Activated T-helper 9 cell treated with anti-CD3 and anti-CD28 coated beads, Interleukin-2, amount 50 U/mL, for 16 hours (primary cell): ENCODE measurements around the gene HASPIN.
"Not testable (repeated sequence)": the region's sequence is repeated elsewhere in the genome, so short reads cannot be mapped to it uniquely, and the experiment has no call there.

Source experiments
- DNase-seq: peaks from one replicate; pipeline ENCODE4 v3.0.0-alpha.2; 2020; ENCODE audit warnings: low read depth

Gene HASPIN

DNA sequence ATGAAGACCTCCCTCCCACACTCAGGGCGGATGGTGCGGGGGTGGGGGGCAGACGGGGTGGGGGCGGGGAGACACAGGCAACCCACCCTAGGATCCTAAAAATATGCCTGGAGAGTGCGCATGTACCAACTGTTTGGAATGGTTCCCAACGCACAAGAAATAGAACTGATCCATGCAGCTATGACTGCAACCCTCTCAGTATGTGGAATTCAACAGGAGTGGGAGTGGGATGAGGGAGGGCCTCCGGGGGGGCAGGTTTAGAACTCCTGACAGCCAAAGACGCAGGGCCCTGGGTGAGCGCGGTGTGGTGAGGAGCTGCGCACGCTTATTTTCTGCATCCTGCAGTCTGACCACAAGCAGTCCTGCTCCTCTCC lies 26.6 kb upstream of the HASPIN start:
- DNase-seq: no peak

- no peak for DNase-seq
Measured at GRCh38 chr17:3698139-3698538, 25.6 kb upstream of the HASPIN start.

DNA sequence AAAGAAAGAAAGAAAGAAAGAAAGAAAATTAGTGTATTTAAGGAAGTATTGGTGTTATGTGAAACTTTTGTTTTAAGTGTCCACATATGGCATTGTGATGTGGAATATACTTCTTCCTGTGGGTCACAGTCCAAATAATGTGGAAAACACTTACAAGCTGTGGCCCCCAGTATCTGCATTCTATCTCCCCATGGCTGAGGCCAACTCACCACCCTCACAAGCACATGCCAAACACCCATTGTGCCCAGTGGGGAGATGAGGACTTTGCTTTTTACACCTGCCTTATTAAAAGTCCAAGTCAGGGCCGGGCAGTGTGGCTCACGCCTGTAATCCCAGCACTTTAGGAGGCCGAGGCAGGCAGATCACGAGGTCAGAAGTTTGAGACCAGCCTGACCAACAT lies 23.8 kb upstream of the HASPIN start:
- no peak for DNase-seq

DNA sequence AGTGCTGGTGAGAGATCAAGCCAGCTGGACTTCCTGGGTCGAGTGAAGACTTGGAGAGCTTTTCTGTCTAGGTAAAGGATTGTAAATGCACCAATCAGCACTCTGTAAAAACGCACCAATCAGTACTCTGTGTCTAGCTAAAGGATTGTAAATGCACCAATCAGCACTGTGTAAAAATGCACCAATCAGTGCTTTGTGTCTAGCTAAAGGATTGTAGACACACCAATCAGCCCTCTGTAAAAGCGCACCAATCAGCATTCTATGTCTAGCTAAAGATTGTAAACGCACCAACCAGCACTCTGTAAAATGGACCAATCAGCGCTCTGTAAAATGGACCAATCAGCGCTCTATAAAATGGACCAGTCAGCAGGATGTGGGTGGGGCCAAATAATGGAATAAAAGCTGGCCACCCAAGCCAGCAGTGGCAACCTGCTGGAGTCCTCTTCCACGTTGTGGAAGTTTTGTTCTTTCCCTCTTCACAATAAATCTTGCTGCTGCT lies 21.6 kb upstream of the HASPIN start:
- DNase-seq: not testable (repeated sequence)

GRCh38 chr17:3704931-3705717 lies 18.6 kb upstream of the HASPIN start:
- DNase-seq: no peak

DNA sequence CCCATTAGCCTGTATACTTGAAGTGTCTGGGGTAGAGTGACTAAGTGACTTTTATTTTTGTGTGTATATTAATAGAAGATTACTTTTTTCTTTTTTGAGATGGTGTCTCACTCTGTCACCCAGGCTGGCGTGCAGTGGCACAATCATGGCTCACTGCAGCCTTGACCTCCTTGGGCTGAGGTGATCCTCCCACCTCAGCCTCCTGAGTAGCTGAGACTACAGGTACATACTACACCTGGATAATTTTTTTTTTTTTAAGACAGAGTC lies 18.1 kb upstream of the HASPIN start:
- not testable (repeated sequence) for DNase-seq

DNA sequence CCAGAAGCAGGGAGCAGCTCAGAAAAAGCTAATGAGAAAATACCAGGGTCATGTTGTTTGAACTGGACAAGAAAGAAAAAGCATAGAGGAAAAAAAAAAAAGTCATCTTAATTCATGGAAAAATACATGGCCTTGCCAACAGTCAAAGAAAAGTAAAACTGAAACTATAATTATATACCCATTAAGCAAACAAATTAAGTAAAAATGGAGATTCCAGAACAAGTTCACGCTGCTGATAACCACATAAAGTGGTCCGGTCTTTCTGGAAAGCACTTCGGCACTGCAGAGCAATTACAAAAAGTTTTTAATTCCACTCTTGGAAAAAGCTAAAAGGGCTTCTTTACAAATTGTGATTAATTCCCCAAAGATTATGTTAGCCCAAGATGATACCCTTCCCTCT lies 15.3 kb upstream of the HASPIN start:
- no peak for DNase-seq

DNA sequence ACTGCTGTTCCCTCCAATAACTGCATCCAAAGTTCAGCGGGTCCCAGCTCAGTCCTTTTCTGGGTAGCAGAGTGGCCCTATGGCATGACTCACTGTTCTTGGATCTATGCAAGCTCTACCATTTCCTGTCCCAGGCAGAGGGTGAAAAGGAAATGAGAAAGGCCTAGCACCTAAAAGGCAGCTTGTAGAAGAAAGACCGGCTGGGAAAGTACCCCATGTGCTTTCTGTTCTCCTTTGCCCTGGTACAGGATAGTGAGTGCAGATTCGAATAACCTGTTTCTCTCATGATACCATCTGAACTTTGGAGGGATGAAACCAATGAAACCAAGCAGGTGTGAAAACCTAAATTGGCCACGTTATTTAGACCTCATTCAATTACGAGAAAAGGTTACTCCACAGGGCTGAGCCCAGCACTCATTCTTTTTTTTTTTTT lies 12.7 kb upstream of the HASPIN start:
- DNase-seq: peak; percentile 47

DNA sequence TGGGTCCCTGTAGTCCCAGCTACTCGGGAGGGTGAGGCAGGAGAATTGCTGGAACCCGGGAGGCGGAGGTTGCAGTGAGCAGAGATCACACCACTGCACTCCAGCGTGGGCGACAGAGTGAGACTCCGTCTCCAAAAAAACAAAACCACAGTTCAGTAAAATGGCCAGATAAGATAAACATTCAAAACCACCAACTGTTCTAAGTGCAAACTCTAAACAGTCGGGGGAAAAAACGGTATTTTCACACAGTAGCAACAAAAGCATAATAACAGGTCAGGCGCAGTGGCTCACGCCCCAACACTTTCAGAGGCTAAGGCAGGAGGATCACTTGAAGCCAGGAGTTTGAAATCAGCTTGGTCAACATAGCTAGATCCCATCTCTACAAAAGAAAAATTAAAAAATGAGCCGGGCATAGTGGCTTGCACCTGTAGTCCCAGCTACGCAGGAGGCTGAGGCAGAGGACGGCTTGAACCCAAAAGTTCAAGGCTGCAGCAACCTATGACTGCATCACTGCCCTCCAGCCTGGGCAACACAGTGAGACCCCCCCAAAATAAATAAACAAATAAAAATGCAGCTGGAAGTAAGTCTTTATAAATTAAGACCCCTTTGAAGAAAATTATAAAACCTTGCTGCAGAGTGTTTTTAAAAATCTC lies 10.8 kb upstream of the HASPIN start:
- DNase-seq: no peak

- DNase-seq: no peak
Measured at GRCh38 chr17:3715296-3715695, 8.4 kb upstream of the HASPIN start.

DNA sequence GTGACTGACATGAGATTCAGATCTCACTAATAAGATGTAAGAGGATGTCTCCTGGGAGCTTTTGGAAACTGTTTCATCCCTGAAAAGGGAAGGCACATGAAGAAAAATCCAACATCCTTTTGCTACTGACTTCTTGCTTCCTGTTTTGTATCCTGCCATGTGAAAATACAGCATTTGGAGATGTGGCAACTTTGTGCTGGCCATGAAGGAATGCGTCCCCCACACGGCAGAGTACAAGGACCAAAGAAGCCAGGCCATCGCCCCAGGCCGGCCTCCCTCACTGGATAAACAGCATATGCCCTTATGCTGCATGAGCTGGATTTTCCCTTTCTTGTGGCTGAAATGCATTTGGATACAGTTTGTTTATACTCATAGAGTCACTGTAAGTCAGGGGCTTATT lies 5.5 kb upstream of the HASPIN start:
- DNase-seq: no peak

DNA sequence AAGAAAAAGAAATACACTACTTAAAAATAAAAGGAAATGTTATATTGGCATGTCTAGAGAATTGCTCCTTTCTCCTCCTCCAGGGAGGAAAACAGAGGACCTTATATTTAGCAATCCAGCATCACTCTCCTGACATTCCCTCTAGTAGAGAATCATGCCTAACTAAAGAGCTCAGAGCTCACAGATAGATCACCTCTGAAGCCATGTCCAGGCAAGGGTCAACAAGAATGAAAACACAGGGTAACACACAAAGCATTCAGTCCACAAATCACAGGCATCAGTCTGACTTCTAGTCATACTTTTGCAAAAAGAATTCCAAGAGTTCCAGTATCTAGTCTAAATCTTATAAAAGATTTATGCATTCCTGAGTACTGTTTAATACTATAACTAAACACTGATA lies 4.4 kb upstream of the HASPIN start:
- DNase-seq: no peak

DNA sequence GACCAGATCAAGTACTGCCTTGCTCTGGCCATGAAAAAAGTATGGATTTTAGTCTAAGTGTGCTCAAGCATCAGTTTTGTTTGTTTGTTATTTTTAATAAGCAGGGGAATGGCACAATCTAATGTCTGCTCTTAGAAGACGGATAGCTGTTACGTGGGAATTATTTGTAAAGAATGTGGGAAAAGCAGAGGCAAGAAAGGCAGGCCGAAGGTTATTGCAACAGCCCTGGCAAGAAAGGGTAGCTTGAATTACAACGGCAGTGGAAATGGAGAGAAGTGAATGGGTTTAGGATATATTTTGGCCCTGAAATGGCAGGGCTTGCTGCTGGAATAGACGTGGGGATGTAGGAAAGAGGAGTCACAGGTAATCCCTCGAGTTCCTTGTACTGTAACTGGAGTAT lies 987 bp upstream of the HASPIN start:
- DNase-seq: no peak

DNA sequence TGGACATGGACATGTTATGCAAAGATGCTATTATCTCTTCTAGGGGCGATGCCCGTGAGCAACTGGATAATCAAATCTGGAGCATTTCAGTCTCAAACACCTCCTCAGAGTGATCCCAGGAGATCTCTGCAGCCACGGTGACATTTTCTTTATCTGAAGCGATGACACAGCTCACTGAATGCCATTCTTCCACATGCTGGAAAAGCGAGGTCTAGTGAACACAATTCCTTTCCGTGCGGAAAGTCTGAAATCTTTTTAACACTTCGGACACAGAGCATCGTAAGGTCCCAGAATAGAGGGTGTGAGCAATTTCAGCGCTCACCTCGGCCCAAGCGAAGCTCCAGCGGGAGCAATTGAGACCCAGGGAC lies 531 bp upstream of the HASPIN start:
- no peak for DNase-seq

- DNase-seq: no peak
Measured at GRCh38 chr17:3724378-3725077, 825 bp downstream of the HASPIN start.

DNA sequence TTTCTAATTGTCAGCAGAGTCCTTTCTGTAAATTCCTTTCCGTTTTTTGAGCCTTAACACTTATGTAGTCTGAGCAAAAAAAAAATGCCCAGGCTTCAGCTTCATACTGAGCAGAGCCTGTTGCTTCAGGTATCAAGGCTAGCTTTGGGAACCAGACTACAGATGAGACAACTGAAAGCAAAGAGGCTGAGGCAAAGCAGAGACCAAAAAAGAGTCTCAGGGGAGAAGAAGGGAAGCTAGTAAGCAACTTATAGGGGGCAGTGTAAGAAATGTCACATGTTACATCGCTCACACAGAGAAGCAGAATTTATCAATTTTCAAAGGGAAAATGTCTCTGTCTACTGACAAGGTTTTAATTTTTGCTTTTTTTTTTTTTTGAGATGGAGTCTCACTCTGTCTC lies 3.3 kb downstream of the HASPIN start:
- no peak for DNase-seq

DNA sequence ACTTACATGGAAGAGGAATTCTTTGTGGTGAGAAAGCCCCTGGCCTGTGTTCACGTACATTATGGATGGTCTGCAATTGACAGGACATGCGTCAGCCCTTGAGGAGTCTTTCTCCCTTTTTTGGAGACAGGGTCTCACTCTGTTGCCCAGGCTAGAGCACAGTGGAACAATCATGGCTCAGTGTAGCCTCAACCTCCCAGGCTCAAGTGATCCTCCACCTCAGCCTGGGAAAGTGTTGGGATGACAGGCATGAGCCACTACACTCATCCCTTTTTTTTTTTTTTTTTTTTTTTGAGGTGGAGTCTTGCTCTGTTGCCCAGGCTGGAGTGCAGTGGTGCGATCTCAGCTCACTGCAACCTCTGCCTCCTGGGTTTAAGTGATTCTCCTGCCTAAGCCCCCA lies 4.4 kb downstream of the HASPIN start:
- not testable (repeated sequence) for DNase-seq

DNA sequence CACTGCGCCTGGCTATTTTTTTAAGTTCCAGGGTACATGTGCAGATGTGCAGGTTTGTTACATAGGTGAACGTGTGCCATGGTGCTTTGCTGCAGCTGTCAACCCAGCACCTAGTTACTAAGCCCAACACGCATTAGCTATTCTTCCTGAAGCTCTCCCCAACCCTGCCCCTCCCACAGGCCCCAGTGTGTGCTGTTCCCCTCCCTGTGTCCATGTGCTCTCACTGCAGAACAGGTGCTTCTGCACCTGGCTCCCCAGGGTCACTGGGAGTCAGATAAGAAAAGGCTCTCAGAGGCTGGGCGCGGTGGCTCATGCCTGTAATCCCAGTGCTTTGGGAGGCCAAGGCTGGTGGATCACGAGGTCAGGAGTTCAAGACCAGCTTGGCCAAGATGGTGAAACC lies 6.2 kb downstream of the HASPIN start:
- no peak for DNase-seq

DNA sequence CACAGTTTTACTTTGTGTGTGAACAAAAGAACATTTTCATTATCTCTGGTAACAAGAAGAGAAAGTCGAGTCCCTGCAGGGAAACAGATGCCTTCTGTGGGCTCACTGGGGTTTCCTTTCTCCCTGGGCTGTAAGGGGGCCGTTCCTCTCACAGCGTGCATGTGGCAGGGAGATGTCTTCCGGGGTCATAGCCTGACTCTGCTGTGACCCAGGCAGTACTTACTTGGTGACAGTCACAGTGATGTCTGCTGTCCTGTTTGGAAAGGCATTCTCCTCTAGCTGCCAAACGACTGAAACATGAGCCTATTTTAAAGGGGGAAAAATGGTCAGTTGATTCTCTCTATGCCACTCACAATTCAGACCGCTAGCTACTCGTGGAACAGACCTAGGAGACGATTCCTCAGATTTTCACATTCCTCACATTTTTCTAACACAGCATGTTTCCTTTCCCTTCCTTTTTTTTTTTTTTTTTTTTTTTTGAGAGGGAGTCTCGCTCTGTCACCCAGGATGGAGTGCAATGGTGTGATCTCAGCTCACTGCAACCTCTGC lies 7.3 kb downstream of the HASPIN start:
- no peak for DNase-seq

GRCh38 chr17:3732210-3732621 lies 8.5 kb downstream of the HASPIN start:
- DNase-seq: no peak

DNA sequence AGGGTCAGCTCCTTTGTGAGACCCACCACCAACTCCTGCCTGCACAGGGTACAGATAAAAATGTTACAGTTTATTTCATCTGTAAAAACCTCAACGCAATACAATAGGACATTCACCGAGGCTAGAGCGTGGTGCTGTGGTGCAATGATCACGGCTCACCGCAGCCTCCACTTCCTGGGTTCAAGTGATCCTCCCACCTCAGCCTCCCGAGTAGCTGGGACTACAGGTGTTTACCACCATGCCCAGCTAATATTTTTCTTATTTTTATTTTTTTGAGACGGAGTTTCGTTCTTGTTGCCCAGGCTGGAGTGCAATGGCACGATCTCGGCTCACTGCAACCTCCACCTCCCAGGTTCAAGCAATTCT lies 11.2 kb downstream of the HASPIN start:
- DNase-seq: not testable (repeated sequence)

DNA sequence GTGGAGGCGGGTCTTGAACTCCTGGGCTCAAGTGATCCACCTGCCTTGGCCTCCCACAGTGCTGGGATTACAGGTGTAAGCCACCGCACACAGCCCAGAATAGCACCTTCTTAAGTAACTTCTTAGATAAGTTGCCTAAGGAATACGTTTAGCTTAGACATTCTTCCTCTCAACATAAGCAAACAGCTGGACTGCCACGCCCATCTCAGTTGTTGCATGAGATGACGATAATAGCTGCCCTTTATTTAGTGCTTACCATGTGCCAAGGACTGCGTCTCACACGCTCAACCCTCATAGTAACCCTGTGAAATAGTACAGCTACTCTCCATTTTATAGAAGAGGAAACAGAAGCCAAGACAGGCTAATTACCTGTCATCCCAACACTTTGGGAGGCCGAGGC lies 11.8 kb downstream of the HASPIN start:
- no peak for DNase-seq
